Panc1 (cell line): ENCODE results near the gene TBC1D2B. TPM values are rescaled to one million over a fixed set of nuclear protein-coding genes. Genes with fewer than 3 reads are reported as not detected.

ENCODE experiments used
- ATAC-seq: fragments of 200-7000 bp; cut with Tn5 transposase; 2 replicates; pipeline ENCODE4 v1.9.1; 2020; ENCODE audit warnings: mild to moderate bottlenecking, moderate library complexity
- BruUV-seq: library from RNA; stranded (reverse); fragments of 400-500 nt; replicated peaks from 2 replicates; lab custom pipeline; 2021; lab: Mats Ljungman, UMichigan
- CTCF ChIA-PET: fragments of 300-600 bp; sonication (Branson Sonifier 250); formaldehyde crosslinking; loops from one replicate; lab custom pipeline; 2022; ENCODE audit warnings: antibody characterized with exemption; lab: Charles Lee
- POLR2A ChIA-PET: fragments of 300-600 bp; sonication (Branson Sonifier 250); formaldehyde crosslinking; loops from one replicate; lab custom pipeline; 2022; ENCODE audit warnings: antibody characterized with exemption; lab: Charles Lee
- DNase-seq: peaks from one replicate; pipeline ENCODE4 v3.0.0-alpha.2; 2010; ENCODE audit warnings: low read depth, low spot score
- H3K27ac ChIP-seq: 2 replicates; pipeline ENCODE4 v1.5.1; 2011; ENCODE audit warnings: mild to moderate bottlenecking, low read length, inconsistent platforms
- H3K27me3 ChIP-seq: fragments of 200-500 bp; sonication (Bioruptor generic); 2 replicates; pipeline ENCODE4 v1.6.0; 2014; ENCODE audit warnings: low read length, inconsistent platforms; ENCODE audit not compliant: control insufficient read depth, insufficient read depth
- H3K36me3 ChIP-seq: fragments of 200-500 bp; sonication (Bioruptor generic); 2 replicates; pipeline ENCODE4 v1.5.1; 2014; ENCODE audit warnings: inconsistent platforms, mild to moderate bottlenecking, low read length, moderate library complexity; ENCODE audit not compliant: control insufficient read depth, insufficient read depth
- H3K4me1 ChIP-seq: 2 replicates; pipeline ENCODE4 v1.5.1; 2011; ENCODE audit warnings: inconsistent platforms, mild to moderate bottlenecking, low read length, moderate library complexity; ENCODE audit not compliant: control insufficient read depth, insufficient read depth
- H3K4me3 ChIP-seq, 2 experiments: 2 replicates each; pipeline ENCODE4 v1.5.1; 2011 to 2012; ENCODE audit warnings: low read depth in 2 of 2, low read length in 2 of 2, mild to moderate bottlenecking in 2 of 2, inconsistent platforms in 1 of 2, moderate library complexity in 1 of 2
- H3K9me3 ChIP-seq: fragments of 200-500 bp; sonication (Bioruptor generic); 2 replicates; pipeline ENCODE4 v1.5.1; 2014; ENCODE audit warnings: low read depth, mild to moderate bottlenecking, inconsistent platforms, low read length, moderate library complexity; ENCODE audit not compliant: control insufficient read depth, insufficient read depth
- CTCF ChIP-seq: fragments of 450-650 bp; IDR thresholded peaks from 2 replicates; pipeline ENCODE4 v1.5.1; 2017; ENCODE audit warnings: mild to moderate bottlenecking
- POLR2AphosphoS5 ChIP-seq: IDR thresholded peaks from 2 replicates; pipeline ENCODE4 v1.6.1; 2012; ENCODE audit warnings: mild to moderate bottlenecking, low read depth, low read length, moderate library complexity
- SIN3A ChIP-seq: IDR thresholded peaks from 2 replicates; pipeline ENCODE4 v1.6.1; 2012; ENCODE audit warnings: low read depth, mild to moderate bottlenecking, low read length, moderate library complexity, borderline replicate concordance; ENCODE audit not compliant: insufficient read depth
- TCF7L2 ChIP-seq: IDR thresholded peaks from 2 replicates; pipeline ENCODE4 v1.6.1; 2011; ENCODE audit warnings: mild to moderate bottlenecking, low read depth, low read length, inconsistent platforms
- in situ Hi-C: cut with HindIII; loops from 2 replicates; pipeline ENCODE4 v1.10.0; 2016; ENCODE audit warnings: low sequenced_read_pairs, low pct_unique_long_range_greater_than_20kb
- intact Hi-C: fragments of 100-400 bp; cut with micrococcal nuclease; formaldehyde crosslinking; loops from one replicate; pipeline ENCODE4 v1.10.0; 2022; ENCODE audit not compliant: unreplicated experiment
- total RNA-seq: library from RNA; stranded (reverse); gene quantifications from one replicate; pipeline ENCODE4 v1.2.1, GENCODE V29; 2021; ENCODE audit not compliant: unreplicated experiment
- TF ChIP-seq, protein P1 (sequence below), 2 experiments: IDR thresholded peaks; 2 replicates each; pipeline ENCODE4 v1.6.1; 2011 to 2012; ENCODE audit warnings: low read depth in 2 of 2, control low read depth in 1 of 2, low read length in 1 of 2, mild to moderate bottlenecking in 1 of 2, moderate library complexity in 1 of 2; ENCODE audit not compliant: insufficient read depth in 1 of 2

The TBC1D2B gene
- total RNA-seq, 1 experiment from 2014 or later = 59.3 TPM

- intact Hi-C loops (no loop called here), in situ Hi-C loops (no loop called here)
- ATAC-seq (peak; percentile 81), DNase-seq (no peak)
- TF ChIP-seq POLR2AphosphoS5 (no peak), TCF7L2 (peak; percentile 89)
- H3K9me3 ChIP-seq = no peaks in the 10 kb centered on the region
- ChIA-PET CTCF (no interaction called here), POLR2A (interaction anchor here (0.5 kb wide), 1 partner anchor 11 kb away, joined by 5 read pairs; no protein-coding TSS in a partner anchor)
- no TSS peak for BruUV-seq
- peak overlapping the region; percentile 75 for H3K27ac ChIP-seq
- H3K4me3 ChIP-seq = no peak overlapping the region
- H3K36me3 ChIP-seq = no peaks in the 10 kb centered on the region
- peaks cover 68% of the 10 kb centered on the region for H3K4me1 ChIP-seq
- no peaks in the 10 kb centered on the region for H3K27me3 ChIP-seq
These were observed 27.6 kb downstream of the TBC1D2B start for GRCh38 chr15:78049691-78050440.

DNA sequence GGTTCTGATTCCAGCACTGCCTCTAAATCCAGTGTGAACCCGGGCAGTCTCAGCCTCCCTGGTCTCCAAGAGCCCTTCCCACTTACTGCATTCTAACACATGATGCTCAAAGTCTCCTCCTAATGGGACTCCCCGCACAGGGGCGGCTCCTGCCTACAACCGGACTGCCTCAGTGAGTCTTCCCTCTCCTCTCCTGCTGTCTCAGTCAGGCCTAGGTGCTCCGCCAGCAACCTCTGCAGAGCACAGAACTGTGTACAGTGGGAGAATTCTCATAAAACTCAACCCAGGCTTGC, 28.9 kb downstream of the TBC1D2B start:
- peak overlapping the region; percentile 58 for H3K27ac ChIP-seq
- DNase-seq (no peak), ATAC-seq (no peak)
- intact Hi-C loops (no loop called here), in situ Hi-C loops (no loop called here)
- TF ChIP-seq, protein P1, sequence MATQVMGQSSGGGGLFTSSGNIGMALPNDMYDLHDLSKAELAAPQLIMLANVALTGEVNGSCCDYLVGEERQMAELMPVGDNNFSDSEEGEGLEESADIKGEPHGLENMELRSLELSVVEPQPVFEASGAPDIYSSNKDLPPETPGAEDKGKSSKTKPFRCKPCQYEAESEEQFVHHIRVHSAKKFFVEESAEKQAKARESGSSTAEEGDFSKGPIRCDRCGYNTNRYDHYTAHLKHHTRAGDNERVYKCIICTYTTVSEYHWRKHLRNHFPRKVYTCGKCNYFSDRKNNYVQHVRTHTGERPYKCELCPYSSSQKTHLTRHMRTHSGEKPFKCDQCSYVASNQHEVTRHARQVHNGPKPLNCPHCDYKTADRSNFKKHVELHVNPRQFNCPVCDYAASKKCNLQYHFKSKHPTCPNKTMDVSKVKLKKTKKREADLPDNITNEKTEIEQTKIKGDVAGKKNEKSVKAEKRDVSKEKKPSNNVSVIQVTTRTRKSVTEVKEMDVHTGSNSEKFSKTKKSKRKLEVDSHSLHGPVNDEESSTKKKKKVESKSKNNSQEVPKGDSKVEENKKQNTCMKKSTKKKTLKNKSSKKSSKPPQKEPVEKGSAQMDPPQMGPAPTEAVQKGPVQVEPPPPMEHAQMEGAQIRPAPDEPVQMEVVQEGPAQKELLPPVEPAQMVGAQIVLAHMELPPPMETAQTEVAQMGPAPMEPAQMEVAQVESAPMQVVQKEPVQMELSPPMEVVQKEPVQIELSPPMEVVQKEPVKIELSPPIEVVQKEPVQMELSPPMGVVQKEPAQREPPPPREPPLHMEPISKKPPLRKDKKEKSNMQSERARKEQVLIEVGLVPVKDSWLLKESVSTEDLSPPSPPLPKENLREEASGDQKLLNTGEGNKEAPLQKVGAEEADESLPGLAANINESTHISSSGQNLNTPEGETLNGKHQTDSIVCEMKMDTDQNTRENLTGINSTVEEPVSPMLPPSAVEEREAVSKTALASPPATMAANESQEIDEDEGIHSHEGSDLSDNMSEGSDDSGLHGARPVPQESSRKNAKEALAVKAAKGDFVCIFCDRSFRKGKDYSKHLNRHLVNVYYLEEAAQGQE (IDR thresholded peaks at IDR 0.05; ENCODE audit: insufficient read depth in 1 of 2, low read depth in 2 of 2, low read length in 1 of 2) = no peak
- no peak for TF ChIP-seq POLR2AphosphoS5
- no peak for TF ChIP-seq CTCF
- TF ChIP-seq TCF7L2 = no peak
- no peak overlapping the region for H3K4me3 ChIP-seq
- POLR2A ChIA-PET = no interaction called here
- peaks cover 63% of the 10 kb centered on the region for H3K4me1 ChIP-seq
- H3K36me3 ChIP-seq = no peaks in the 10 kb centered on the region; the same call in 1 of the 2 replicates
- H3K9me3 ChIP-seq = no peaks in the 10 kb centered on the region
- no TSS peak for BruUV-seq
- CTCF ChIA-PET = no interaction called here
- H3K27me3 ChIP-seq = no peaks in the 10 kb centered on the region

DNA sequence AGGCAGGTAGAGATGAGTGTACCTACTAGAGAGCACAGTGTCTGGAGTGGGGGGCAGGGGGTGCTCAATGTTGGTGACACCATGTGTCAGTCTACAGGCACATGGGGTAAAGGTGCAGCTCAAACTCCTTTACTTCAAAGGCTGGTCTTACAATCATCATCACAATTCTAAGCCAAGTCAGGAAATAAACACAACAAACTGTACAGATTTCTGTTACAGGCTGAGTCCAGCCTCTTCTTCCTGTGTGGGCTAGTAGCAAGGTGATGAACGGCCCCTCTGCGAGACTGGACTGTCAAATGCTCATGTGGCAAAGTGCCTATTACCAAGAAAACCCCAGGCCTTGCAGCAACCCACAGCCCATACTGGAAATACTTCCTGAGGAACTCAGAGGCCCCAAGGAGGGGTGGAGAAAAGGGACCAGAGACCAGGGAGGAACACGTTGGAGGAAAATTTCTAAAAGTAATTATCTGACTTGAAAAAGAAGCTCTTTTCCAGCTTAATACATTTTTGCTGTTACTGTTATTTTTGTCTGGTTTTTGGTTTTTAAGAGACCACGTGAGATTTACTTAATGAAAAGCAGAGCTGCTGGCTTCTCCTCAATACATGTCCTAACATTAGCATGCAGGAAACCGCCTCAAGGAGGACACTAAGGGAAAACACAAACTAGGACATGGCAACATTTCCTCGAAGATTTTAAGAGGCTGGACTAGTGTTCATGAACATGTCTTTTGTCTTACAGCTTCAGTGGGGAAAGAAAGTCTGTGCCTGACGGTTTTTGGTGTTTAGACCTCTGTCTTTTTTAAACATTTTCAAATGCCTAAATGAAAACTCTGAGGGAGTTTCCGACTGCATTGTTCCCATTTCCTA, 29.5 kb downstream of the TBC1D2B start:
- no TSS peak for BruUV-seq
- no peak for DNase-seq
- Histone ChIP-seq H3K4me3 (no peak overlapping the region), H3K36me3 (peaks cover under 1% of the 10 kb centered on the region; the same call in 1 of the 2 replicates), H3K9me3 (no peaks in the 10 kb centered on the region), H3K27me3 (no peaks in the 10 kb centered on the region), H3K27ac (peak overlapping the region; percentile 58), H3K4me1 (peaks cover 59% of the 10 kb centered on the region)
- ATAC-seq = no peak
- intact Hi-C loops (no loop called here), in situ Hi-C loops (no loop called here)
- POLR2A ChIA-PET = no interaction called here
- no peak for TF ChIP-seq SIN3A
- no peak for TF ChIP-seq CTCF
- no peak for TF ChIP-seq POLR2AphosphoS5
- TF ChIP-seq, protein P1 (IDR thresholded peaks at IDR 0.05; ENCODE audit: insufficient read depth in 1 of 2, low read depth in 2 of 2, low read length in 1 of 2) = no peak
- TF ChIP-seq TCF7L2 = no peak
- CTCF ChIA-PET = no interaction called here
